Right lobe of liver (tissue), 4 donors: Measurements from ENCODE around the gene CLDN15.

Experiments
- POLR2A ChIP-seq: fragments of 450-650 bp; IDR thresholded peaks from one replicate; pipeline ENCODE4 v1.6.1; 2017; ENCODE audit warnings: antibody characterized with exemption, mild to moderate bottlenecking
- TF ChIP-seq, protein P1 (sequence below), 4 donors: fragments of 200-600 bp in 3 of 4; fragments of 450-650 bp in 1 of 4; IDR thresholded peaks; one replicate each; pipeline versions ENCODE4 v1.5.1 to v1.8.0; 2016 to 2022; ENCODE audit warnings: antibody characterized with exemption in 4 of 4, mild to moderate bottlenecking in 2 of 4
- donor health status: DM: no; HTN: no; CAD: no.
- donor health status: DM: no; HTN: no; CAD: no.
- donor health status: DM: no; HTN: yes; CAD: no.

DNA sequence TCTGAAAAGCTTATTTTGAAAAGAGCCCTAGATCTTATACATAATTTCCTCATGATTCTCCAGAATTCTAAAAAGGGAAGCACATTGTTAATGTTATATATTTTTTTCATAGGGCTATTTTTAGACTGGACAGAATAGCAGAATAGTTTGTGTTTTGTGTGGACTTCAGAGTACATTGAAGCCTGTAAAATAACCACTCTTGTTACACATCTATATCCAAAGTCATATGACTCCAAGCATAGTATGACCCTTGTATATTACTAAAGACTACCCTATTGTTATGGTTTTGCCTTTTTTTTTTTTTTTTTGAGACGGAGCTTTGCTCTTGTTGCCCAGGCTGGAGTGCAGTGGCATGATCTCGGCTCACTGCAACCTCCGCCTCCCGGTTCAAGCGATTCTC is 33.4 kb upstream of the CLDN15 start:
- TF ChIP-seq, protein P1, sequence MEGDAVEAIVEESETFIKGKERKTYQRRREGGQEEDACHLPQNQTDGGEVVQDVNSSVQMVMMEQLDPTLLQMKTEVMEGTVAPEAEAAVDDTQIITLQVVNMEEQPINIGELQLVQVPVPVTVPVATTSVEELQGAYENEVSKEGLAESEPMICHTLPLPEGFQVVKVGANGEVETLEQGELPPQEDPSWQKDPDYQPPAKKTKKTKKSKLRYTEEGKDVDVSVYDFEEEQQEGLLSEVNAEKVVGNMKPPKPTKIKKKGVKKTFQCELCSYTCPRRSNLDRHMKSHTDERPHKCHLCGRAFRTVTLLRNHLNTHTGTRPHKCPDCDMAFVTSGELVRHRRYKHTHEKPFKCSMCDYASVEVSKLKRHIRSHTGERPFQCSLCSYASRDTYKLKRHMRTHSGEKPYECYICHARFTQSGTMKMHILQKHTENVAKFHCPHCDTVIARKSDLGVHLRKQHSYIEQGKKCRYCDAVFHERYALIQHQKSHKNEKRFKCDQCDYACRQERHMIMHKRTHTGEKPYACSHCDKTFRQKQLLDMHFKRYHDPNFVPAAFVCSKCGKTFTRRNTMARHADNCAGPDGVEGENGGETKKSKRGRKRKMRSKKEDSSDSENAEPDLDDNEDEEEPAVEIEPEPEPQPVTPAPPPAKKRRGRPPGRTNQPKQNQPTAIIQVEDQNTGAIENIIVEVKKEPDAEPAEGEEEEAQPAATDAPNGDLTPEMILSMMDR (IDR thresholded peaks at IDR 0.05): no peak
- TF ChIP-seq POLR2A: no peak
